NCI-H2081 treated with DMSO at 0.1 percent for 48 hours (cell line): ENCODE data around the gene CP.
"Not testable (repeated sequence)": the region's sequence is repeated elsewhere in the genome, so short reads cannot be mapped to it uniquely, and the experiment has no call there.

Experiments
- DNase-seq: peaks from one replicate; lab custom pipeline; 2025; lab: John Stamatoyannopoulos, UW

CP gene

DNA sequence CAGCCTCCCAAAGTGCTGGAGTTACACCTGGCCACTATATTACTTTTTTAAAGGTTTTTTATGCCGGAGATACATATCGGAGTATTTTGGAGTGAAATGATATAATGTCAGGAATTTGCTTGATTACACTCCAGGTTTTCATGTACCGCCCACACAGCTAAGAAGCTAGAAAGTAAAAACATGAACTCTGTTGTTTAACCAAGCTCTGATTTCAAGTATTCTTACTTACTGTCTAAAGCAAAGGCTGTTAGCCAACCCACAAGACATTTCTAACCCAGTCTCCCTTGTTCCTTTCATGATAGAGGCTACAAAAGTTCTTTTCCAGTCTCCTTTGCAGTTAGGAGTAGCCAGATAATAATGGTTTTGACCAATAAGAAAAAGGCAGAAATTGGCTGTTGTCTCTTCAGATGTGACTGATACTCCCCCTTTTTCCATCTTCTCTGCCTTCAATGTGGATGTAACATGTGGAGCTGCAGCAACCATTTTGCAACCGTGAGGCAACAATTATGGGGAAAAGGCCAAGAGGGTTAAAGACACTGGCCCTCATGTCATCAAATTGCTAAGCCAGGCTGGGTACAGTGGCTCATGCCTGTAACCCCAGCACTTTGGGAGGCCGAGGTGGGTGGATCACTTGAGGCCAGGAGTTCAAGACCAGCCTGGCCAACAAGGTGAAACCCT, 6.1 kb upstream of the CP start:
- DNase-seq = no peak

DNA sequence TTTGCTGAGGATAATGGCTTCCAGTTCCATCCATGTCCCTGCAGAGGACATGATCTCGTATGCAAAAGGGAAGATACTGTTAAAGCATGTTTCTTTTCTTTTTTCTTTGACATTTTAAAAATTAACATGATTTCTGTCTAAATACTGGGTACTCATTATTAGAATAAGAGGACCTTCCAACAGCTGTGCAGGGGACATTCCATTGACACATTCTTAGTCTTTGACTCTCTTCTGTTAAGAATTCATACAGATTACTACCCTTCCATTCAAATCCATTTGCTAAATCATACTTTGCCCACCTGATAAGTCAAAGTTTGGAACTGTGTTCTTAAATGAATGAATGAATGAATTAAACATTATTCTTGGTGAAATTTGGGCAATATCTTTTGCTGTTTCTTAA, 5.1 kb upstream of the CP start:
- no peak for DNase-seq

DNA sequence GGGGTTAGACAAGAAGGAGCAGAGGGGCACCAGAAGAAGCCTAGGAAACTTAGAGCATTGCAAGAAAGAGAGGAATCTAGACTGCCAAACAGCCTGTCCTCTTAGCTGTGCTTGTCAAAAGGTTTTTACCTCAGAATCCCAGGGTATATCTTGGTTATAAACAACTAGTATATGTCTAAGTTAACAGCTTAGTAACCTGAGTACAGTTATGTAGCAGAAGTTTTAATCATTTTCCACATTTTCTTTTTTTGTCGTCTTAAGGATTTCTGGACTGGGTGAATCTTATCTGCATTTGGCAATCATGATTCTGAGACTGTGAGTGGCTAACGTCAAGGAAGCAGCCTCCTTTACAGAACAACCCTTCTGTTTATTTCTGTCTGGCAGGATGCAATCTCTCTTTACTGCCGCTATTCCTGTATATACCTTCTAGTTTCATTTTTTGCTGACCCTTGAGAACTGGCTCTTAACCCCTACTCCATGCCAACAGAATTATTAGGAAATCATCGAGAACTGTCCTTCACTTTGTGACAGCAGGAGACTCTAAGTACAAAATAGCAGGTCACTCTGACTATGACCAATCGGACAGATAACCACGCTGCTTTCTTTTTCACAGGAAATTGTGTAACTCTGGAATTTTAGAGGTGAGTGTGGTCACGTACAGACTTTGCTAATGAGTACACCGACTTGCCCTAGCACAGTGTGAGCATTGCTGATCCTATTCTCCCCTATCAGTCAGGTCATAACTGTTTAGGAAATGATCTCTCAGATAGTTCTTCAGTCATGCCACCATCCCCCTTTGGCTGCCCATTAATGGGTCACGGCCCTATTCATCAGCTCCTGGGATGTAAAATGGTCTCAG, 3.3 kb upstream of the CP start:
- DNase-seq = no peak

DNA sequence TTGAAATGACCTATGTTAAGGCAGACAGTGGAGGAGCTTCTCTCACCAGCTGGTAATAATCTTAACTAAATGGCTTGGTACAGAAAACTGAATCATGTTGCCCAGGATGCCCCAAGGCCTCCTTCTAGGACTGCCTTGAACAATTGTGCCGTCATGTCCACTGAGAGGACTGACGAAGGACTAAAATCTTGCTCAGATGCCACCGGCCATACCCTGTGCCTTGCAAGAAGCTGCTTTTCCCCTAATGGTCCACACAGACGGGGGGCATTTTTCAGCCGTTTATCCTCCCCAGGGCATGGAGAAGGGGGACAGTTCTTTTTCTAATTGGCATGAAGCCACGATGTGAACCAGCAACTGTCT, 1.8 kb upstream of the CP start:
- DNase-seq = no peak

DNA sequence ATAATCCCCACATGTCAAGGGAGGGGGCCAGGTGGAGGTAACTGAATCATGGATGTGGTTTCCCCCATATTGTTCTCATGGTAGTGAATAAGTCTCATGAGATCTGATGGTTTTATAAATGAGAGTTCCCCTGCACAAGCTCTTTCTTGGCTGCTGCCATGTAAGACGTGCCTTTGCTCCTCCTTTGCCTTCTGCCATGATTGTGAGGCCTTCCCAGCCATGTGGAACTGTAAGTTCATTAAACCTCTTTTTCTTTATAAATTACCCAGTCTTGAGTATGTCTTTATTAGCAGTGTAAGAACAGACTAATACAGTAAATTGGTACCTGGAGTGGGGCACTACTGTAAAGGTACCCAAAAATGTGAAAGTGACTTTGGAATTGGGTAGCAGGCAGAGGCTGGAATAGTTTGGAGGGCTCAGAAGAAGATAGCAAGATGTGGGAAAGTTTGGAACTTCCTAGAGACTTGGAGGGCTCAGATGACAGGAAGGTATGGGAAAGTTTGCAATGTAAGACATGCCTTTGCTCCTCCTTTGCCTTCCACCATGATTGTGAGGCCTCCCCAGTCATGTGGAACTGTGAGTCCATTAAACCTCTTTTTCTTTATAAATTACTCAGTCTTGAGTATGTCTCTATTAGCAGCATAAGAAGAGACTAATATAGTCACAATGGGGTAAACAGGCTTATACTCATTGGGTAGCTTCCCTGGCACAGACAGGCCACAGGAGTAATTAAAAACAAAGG, 2.1 kb downstream of the CP start:
- not testable (repeated sequence) for DNase-seq

DNA sequence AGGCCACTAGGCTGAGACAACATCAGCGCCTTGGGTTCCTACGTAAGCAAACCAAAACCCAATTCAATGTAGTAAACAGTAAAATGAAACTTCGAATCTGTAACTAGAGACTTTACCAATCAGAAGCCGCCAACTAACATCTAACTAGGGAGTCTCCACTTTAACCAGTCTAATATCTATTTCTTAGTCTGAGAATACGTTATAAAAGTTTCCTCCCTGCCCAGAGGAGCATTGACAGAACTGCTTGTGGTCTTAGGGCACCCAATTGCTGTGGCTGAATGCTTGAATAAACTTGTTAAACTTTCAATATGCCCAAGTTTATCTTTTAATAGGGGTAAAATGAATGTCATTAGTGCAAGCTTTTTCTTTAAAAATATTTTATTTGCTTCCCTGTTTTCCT, 4.3 kb downstream of the CP start:
- no peak for DNase-seq

DNA sequence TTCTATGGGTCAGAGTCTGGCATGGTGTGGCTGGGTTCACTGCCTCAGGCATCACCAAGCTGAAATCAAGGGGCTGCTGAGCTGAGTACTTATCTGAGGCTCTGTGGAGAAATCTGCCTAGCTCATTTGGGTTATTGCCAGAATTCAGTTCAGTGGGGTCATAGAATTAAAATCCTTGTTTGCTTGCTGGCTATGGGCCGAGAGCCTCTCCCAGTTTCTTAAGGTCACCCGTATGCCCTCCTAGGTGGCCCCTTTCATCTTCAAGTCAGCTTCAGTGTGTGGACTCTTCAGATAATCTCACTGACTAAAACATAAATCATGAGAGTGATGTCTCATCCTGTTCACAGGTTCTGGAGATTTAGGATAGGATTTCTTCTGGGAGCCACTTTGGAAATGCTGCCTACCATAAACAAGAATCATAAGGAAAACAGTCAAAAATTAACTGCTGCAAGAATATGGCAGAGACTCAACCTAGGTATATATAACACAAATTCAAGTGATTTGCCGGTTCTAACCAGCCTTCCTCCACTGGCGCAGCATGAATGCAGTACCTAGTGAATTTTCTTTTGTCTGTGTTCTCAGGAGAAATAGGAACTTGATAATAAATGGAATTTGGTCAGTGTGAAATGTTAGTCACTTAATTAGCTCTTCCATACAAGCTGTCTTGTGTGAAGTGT, 5.3 kb downstream of the CP start:
- DNase-seq = no peak

DNA sequence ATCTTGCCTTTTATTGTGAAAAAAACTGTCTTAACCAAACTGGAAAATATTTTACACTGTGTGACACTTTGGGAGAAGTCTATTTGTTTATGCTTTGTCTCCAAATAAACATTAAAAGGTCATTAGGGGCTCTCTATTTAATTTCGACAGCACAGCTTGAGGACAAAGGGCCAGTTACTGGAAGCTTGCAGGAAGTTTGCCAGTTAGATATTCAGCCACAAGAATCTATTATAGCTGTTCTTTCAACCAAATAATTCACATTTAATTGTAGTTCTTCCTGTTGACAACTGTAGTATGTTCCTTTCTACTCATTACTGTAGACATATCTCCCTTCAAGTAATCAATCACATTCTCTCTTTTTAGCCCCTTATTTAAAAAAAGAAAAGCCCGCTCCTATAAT, 6.1 kb downstream of the CP start:
- peak; percentile 61 for DNase-seq

DNA sequence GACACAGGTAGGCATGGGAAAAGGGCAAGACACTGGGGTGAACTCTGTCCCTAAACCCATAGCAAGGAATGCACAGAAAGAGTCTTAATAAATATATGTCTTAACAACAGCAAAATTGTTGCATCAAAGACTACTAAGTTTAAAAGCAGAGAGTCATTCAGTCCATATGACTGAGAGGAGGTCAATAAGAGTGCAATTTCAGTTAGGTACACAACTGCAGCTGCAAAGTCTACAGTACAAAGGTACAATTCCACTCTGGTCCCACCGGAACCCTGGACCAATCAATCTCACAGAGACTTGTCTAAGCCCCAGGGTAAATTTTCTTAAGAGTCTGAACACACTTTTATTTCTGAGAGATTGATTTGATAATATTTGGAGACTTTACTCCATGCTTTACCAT, 6.9 kb downstream of the CP start:
- no peak for DNase-seq

DNA sequence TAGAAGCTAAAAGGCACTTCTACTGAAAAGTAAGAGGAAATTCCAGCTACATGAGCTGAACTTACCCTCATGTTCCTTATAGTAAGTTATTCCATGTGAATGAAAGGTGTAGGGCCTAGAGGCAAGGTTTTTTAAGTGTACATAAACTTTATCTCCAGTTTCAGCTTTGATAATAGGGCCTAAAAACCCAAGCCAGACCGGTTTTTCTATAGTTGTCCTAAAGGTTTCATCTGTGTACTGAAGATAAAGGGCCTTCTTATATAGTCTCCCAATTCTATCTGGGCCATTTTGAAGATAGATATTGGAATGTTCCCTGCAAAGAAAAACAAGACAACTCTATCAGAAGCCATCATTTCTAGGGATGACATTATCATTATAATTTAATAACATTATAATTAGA, 9.2 kb downstream of the CP start:
- DNase-seq = no peak

DNA sequence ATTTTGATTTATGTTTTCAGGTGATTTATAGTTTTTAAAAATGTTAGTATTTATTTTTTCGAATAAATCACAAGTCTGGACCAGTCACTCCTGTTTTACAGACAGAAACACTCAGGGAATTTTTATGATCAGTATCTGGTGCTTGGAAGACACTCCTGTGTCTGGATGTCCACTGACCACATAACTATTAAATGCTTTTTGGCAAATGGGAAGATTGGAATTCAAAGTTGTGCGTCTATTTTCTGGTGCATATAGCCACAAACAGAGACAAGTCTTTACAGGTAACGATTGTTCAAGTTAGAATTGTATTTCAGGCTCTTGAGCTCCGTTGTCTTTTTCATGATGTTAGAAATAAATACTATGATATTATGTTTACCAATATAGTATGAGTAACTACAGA, 12.2 kb downstream of the CP start:
- no peak for DNase-seq

DNA sequence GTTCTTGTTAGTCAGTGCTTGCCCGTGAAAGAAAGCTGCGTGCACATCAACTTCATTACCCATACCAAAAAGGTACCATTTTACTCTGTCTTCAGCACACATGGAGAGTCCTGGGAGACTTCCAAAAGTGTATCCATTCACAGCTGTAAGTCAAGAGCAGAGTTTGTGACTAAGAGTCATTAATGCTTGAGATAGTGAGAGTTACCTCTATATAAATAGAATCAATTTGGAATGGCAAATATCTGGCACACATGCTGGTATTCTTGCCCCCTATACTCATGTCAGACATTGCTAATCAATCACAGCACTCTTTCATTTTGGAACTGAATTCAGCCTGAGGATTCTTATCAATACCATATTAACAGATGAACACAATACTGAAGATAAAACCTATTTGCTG, 14.2 kb downstream of the CP start:
- no peak for DNase-seq

DNA sequence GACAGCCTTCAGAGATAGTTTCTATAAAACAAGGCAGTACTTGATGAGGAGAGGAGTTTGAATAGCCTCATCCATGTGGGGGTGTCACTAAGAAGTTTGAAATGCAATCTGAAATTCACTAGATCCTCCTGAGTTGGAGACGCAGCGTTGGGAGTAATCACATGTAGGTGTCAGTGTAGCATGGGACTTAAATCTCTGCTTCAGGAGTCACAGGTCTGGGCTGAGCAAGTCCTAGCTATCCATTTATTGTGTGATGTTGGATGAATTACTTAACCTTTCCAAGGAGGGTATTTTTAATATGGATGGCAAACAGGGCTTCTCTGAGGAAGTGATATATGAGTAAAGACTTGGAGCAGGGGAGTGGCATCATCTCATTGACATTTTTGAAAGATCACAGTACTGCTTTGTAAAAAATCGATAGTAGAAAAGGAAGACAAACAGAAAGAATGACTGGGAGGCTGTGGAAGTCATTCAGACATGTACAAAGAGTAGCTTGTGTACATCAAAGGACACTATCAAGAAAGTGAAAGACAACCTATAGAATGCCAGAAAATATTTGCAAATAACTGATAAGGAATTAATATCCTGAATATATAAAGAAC, 17.1 kb downstream of the CP start:
- no peak for DNase-seq

DNA sequence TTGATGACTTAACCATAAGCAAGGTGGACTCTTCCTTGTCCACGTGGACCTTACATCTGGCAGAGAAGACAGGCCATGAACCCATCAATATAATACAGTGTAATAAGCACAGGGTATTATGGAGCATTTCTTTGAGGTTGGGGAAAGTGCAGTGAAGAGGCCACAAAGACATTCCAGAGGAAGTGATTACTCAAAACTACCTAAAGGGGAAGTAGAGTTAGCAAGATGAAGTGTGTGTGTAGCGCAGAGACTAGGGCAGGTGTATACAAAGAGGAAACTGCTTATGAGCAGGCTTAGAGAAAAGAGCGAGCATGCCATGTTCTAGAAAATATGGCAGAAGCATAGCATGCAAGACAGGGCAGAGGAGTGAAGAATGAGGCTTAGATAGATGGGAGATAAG, 17.9 kb downstream of the CP start:
- no peak for DNase-seq

DNA sequence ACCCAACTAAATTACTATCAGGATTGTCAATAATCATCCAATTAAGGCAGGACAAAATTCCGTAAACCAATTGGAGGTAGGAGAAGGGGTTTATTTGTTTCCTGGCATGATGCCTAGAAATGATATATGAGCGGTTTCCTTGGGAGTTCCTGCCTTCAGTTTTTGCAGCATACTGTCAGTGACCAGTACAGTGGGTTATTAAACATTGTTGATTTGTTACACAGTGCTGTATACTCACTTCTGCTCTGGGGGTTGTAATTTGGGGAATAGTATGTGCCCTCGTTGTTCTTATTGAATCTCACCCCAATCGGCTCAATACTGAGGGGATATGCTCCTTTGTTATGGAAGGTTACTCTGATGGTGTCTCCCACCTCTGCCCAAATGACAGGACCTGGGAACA, 22.2 kb downstream of the CP start:
- DNase-seq = peak; percentile 62

DNA sequence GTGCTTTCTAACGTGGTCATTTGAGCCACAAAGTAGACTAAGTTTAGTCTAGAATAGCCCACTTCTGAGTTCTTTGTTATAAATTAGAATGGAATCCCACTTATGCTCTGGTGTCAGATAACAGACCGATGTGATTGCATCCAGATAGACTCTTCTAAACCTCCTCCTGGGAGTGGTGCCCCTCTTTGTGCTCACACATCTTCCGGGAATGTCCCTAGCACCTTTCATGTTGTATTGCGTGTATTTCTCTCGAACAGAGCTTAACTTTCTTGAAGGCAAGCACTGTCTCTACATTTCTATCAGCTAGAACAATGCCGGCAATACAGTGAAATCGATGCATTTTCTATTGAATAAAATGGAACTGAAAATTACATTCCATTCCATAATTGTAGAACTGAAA, 23.0 kb downstream of the CP start:
- no peak for DNase-seq

DNA sequence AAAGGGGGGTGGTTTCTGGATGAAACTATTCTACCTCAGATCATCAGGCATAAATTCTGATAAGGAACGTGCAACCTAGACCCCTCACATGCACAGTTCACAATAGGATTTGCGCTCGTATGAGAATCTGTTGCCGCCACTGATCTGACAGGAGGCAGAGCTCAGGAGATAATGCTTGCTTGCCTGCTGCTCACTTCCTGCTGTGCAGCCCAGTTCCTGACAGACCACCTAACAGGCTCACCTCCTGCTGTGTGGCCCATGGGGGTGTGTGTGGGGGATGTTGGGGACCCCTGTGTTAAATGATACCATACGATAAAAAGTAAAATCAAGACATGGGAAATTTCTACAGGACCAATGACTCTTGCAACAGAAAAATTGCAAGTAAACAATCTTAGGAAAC, 24.0 kb downstream of the CP start:
- DNase-seq = no peak

DNA sequence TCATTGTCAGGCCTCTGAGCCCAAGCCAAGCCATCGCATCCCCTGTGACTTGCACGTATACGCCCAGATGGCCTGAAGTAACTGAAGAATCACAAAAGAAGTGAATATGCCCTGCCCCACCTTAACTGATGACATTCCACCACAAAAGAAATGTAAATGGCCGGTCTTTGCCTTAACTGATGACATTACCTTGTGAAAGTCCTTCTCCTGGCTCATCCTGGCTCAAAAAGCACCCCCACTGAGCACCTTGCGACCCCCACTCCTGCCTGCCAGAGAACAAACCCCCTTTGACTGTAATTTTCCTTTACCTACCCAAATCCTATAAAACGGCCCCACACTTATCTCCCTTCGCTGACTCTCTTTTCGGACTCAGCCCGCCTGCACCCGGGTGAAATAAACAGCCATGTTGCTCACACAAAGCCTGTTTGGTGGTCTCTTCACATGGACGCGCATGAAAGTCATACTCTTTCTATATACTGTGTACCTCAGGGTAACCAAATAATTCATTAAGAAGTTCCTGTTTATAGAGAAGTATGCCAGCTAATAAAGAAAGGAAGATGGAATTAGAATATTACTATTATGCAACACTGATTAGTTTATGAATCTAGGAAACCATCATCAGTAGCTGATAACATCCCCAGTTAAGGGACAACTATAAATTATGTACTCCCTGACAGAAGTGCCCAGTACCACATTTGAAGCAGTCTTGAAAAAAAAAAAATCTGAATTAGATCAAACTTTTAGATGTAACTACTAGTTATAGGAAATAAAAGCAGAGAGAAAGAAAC, 24.6 kb downstream of the CP start:
- DNase-seq = not testable (repeated sequence)

DNA sequence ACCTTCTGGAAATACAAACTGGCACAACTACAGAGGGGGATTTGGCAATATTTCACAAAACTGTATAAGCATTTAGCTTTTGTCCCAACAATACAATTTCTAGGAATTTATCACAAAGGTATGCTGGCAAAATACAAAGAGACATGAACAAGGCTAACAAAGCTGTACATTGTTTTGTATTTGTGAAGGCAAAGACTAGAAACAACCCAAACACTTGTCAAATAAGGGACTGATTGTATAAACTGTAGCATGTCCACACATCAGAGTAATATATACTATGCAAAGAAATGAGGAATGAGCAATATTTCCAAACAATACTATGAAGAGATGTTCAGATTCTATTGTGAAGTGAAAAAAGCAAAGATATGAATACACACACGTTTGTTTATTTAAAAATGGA, 26.4 kb downstream of the CP start:
- DNase-seq = no peak

DNA sequence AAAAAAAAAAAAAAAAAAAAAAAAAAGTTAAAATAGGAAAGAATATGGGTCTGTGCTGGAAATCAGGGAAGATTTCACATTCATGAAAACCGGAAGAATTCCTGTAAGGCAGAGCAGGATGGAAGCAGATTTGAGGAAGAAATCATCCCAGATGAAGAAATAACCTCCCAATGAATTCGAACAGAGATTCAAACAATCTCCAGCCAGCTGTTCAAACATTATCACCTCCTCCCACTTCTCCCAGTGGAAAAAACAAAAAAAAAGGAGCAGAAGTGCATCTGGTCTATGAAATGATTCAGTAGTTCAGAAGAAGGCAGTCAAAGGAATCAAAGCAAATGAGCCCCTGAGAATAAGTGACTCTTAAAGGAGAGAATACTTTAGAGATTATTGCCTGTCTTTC, 33.1 kb downstream of the CP start:
- DNase-seq = no peak

DNA sequence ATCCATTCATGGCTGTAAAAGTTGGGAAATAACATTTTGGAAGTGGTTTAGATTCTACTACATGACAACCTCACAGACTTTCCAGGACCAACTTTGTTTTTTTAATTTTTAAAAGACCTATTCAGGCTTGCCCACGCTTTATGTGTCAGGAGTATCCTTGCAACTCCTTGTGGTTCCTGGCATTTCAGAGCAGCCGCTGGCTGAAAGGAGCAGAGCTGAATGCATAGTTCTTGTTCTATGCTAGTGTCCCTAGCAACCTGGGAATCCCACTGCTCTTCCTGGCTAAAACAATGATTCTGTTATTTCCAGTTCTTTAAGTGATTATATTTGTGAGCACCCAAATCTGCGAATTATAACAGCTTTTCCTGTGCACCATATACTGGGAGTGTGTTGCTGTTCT, 34.9 kb downstream of the CP start:
- DNase-seq = no peak
